SU-DHL-6 (cell line): ENCODE measurements around the gene FBN1.
A peak's percentile ranks its signal among the peaks of the same experiment; 100 is the strongest.

Experiments used
- H2AFZ ChIP-seq: fragments of 200-600 bp; sonication (generic); 2 replicates; pipeline ENCODE4 v1.6.1; 2014; ENCODE audit warnings: low read depth, mild to moderate bottlenecking, moderate library complexity, mixed read lengths, antibody characterized with exemption, low read length; ENCODE audit not compliant: severe bottlenecking
- H3F3A ChIP-seq: fragments of 200-600 bp; shearing (Covaris generic); 2 replicates; pipeline ENCODE4 v1.6.0; 2016; ENCODE audit warnings: antibody characterized with exemption, mild to moderate bottlenecking; ENCODE audit not compliant: insufficient read depth
- H3K27ac ChIP-seq: fragments of 200-600 bp; sonication (generic); 2 replicates; pipeline ENCODE4 v1.5.1; 2016; ENCODE audit warnings: low read depth, mild to moderate bottlenecking, low read length, moderate library complexity, mixed read lengths
- H3K27me3 ChIP-seq: fragments of 200-600 bp; sonication (generic), shearing (Covaris generic); 2 replicates; pipeline ENCODE4 v1.6.0; 2014; ENCODE audit warnings: mild to moderate bottlenecking, low read length
- H3K36me3 ChIP-seq: fragments of 200-600 bp; sonication (generic); 2 replicates; pipeline ENCODE4 v1.6.1; 2014; ENCODE audit warnings: mild to moderate bottlenecking, low read length, mixed read lengths
- H3K4me2 ChIP-seq: fragments of 300-600, 200-600 bp; shearing (Covaris generic), sonication (generic); 2 replicates; pipeline ENCODE4 v1.6.0; 2014; ENCODE audit warnings: low read length, low read depth, mild to moderate bottlenecking; ENCODE audit not compliant: poor library complexity, severe bottlenecking
- H3K4me3 ChIP-seq: fragments of 200-600 bp; sonication (generic); 2 replicates; pipeline ENCODE4 v1.5.1; 2014; ENCODE audit warnings: antibody characterized with exemption, low read length, mild to moderate bottlenecking, mixed read lengths; ENCODE audit not compliant: insufficient read depth, poor library complexity, severe bottlenecking
- H3K79me2 ChIP-seq: fragments of 200-600 bp; sonication (generic); 2 replicates; pipeline ENCODE4 v1.6.1; 2014; ENCODE audit warnings: mild to moderate bottlenecking, low read length, moderate library complexity; ENCODE audit not compliant: insufficient read depth
- H3K9ac ChIP-seq: fragments of 200-600 bp; sonication (generic); 2 replicates; pipeline ENCODE4 v1.7.0; 2014; ENCODE audit warnings: mild to moderate bottlenecking, low read length
- H3K9me2 ChIP-seq: fragments of 200-600 bp; sonication (generic); replicated peaks from 2 replicates; pipeline ENCODE4 v1.6.1; 2014; ENCODE audit warnings: low read length; ENCODE audit not compliant: insufficient read depth
- H3K9me3 ChIP-seq: fragments of 200-600 bp; sonication (generic); 2 replicates; pipeline ENCODE4 v1.6.1; 2014; ENCODE audit warnings: low read length, mixed read lengths; ENCODE audit not compliant: insufficient read depth
- H4K20me1 ChIP-seq: fragments of 200-600 bp; sonication (generic); 2 replicates; pipeline ENCODE4 v1.6.1; 2014; ENCODE audit warnings: low read depth, mild to moderate bottlenecking, antibody characterized with exemption, low read length, moderate library complexity, mixed read lengths
- CTCF ChIP-seq: fragments of 200-600 bp; sonication (generic); IDR thresholded peaks from one replicate; pipeline ENCODE4 v1.5.1; 2017; ENCODE audit warnings: antibody characterized with exemption, mild to moderate bottlenecking, low read length, moderate library complexity; ENCODE audit not compliant: insufficient read depth, poor library complexity, severe bottlenecking
- EZH2phosphoT487 ChIP-seq: fragments of 200-600 bp; sonication (generic), shearing (Covaris generic); conservative IDR thresholded peaks from 2 replicates; pipeline ENCODE4 v1.6.1; 2018; ENCODE audit warnings: mild to moderate bottlenecking, antibody characterized with exemption, low read length, moderate library complexity, mixed read lengths

FBN1 gene

GRCh38 chr15:48644467-48644826 lies 1.1 kb downstream of the FBN1 start:
- Histone ChIP-seq H3K9me3 (no peaks in the 10 kb centered on the region), H3K9me2 (no peaks in the 10 kb centered on the region), H3K79me2 (no peaks in the 10 kb centered on the region), H3K4me3 (peak overlapping the region; percentile 56), H3K9ac (peak overlapping the region; percentile 53), H3K36me3 (no peaks in the 10 kb centered on the region), H3K4me2 (peak overlapping the region; percentile 65), H2AFZ (no peak overlapping the region), H3K27ac (no peak overlapping the region), H4K20me1 (no peaks in the 10 kb centered on the region), H3F3A (no peaks in the 10 kb centered on the region), H3K27me3 (no peaks in the 10 kb centered on the region)
- no peak for TF ChIP-seq EZH2phosphoT487
- TF ChIP-seq CTCF = no peak

GRCh38 chr15:48643776-48644466 lies 1.6 kb downstream of the FBN1 start:
- H3K36me3 ChIP-seq = no peaks in the 10 kb centered on the region
- H2AFZ ChIP-seq = no peak overlapping the region
- no peak overlapping the region for H3K4me3 ChIP-seq
- TF ChIP-seq CTCF (no peak), EZH2phosphoT487 (no peak)
- no peaks in the 10 kb centered on the region for H3K9me2 ChIP-seq
- H3K27me3 ChIP-seq = no peaks in the 10 kb centered on the region
- no peaks in the 10 kb centered on the region for H3K9me3 ChIP-seq
- H3K27ac ChIP-seq = no peak overlapping the region
- no peaks in the 10 kb centered on the region for H3F3A ChIP-seq
- H3K79me2 ChIP-seq = no peaks in the 10 kb centered on the region
- no peak overlapping the region for H3K9ac ChIP-seq
- H3K4me2 ChIP-seq = peak overlapping the region; percentile 65
- no peaks in the 10 kb centered on the region for H4K20me1 ChIP-seq

- Histone ChIP-seq H4K20me1 (no peaks in the 10 kb centered on the region), H3K9me3 (no peaks in the 10 kb centered on the region), H3K27ac (no peak overlapping the region), H3K36me3 (no peaks in the 10 kb centered on the region), H2AFZ (no peak overlapping the region), H3K9ac (no peak overlapping the region), H3K9me2 (no peaks in the 10 kb centered on the region), H3K79me2 (no peaks in the 10 kb centered on the region), H3K4me3 (no peak overlapping the region), H3F3A (no peaks in the 10 kb centered on the region), H3K4me2 (no peak overlapping the region), H3K27me3 (no peaks in the 10 kb centered on the region)
- no peak for TF ChIP-seq CTCF
- no peak for TF ChIP-seq EZH2phosphoT487
Measured at GRCh38 chr15:48643206-48643605, 2.3 kb downstream of the FBN1 start.
